Measurements from ENCODE around the gene SLC6A17.

Gene SLC6A17

DNA sequence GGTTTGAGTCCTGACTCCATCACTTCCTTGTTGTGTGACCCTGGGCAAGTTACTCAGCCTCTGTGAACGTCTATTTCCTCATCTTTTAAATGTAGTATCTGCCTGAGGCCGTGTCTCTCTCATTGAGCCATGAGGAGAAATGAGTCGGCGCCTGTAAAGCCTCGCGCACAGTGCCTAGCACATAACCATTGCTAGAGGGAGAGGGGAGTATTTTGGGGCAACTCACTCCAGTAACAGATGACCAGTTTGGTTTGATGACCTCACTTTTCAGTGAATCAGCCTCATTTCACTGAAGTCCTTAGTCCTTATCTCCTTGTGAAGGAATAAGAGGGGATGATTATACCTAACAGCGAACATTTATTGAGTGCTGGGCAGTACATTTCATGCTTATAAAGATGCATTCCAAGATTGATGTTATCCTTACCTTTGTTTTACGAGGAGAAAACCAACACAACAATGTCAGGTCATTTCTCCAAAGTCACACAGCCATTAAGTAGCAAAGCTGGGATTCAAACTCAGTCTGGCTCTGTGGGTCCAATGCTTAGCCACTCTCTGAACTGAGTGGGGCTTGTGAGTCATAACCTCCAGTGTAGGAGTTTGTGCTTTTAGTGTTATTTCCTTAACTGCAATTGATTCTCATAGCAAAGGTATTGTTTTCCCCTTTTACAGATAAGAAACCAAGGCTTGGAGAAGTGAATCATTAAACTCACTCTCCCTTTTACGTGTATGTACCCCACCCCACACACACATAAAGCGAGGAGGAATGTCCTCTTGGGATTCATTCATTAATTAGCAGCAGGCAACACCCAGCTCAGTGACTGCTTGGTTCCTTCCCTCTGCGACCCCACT, 85.8 kb downstream of the SLC6A17 start:
- Histone ChIP-seq H3K9me2 (replicated peaks; ENCODE audit: low read depth, low read length) (no peaks in the 10 kb centered on the region), H3K9ac (ENCODE audit: low read depth, low read length, poor library complexity, severe bottlenecking) (no peak overlapping the region), H3F3A (ENCODE audit: low read depth) (no peaks in the 10 kb centered on the region), H3K9me3 (ENCODE audit: insufficient read depth, low read depth, low read length) (no peaks in the 10 kb centered on the region), H3K4me1 (ENCODE audit: insufficient read depth, low read length, poor library complexity, severe bottlenecking) (no peaks in the 10 kb centered on the region), H3K4me2 (ENCODE audit: low read depth, low read length, poor library complexity, severe bottlenecking) (no peak overlapping the region), H4K20me1 (ENCODE audit: insufficient read depth, low read length, poor library complexity, severe bottlenecking) (no peaks in the 10 kb centered on the region), H3K4me3 (ENCODE audit: low read length, poor library complexity, severe bottlenecking) (no peak overlapping the region), H3K79me2 (ENCODE audit: insufficient read depth, low read length) (no peaks in the 10 kb centered on the region), H2AFZ (ENCODE audit: low read length) (no peak overlapping the region), H3K27me3 (ENCODE audit: insufficient read depth, low read length, poor library complexity, severe bottlenecking) (no peaks in the 10 kb centered on the region), H3K36me3 (ENCODE audit: insufficient read depth, low read length) (no peaks in the 10 kb centered on the region)
- TF ChIP-seq, protein P1, sequence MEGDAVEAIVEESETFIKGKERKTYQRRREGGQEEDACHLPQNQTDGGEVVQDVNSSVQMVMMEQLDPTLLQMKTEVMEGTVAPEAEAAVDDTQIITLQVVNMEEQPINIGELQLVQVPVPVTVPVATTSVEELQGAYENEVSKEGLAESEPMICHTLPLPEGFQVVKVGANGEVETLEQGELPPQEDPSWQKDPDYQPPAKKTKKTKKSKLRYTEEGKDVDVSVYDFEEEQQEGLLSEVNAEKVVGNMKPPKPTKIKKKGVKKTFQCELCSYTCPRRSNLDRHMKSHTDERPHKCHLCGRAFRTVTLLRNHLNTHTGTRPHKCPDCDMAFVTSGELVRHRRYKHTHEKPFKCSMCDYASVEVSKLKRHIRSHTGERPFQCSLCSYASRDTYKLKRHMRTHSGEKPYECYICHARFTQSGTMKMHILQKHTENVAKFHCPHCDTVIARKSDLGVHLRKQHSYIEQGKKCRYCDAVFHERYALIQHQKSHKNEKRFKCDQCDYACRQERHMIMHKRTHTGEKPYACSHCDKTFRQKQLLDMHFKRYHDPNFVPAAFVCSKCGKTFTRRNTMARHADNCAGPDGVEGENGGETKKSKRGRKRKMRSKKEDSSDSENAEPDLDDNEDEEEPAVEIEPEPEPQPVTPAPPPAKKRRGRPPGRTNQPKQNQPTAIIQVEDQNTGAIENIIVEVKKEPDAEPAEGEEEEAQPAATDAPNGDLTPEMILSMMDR (conservative IDR thresholded peaks at IDR 0.05; ENCODE audit: low read length): no peak
- no peak for TF ChIP-seq EZH2phosphoT487 (IDR thresholded peaks at IDR 0.05; ENCODE audit: borderline replicate concordance)

DNA sequence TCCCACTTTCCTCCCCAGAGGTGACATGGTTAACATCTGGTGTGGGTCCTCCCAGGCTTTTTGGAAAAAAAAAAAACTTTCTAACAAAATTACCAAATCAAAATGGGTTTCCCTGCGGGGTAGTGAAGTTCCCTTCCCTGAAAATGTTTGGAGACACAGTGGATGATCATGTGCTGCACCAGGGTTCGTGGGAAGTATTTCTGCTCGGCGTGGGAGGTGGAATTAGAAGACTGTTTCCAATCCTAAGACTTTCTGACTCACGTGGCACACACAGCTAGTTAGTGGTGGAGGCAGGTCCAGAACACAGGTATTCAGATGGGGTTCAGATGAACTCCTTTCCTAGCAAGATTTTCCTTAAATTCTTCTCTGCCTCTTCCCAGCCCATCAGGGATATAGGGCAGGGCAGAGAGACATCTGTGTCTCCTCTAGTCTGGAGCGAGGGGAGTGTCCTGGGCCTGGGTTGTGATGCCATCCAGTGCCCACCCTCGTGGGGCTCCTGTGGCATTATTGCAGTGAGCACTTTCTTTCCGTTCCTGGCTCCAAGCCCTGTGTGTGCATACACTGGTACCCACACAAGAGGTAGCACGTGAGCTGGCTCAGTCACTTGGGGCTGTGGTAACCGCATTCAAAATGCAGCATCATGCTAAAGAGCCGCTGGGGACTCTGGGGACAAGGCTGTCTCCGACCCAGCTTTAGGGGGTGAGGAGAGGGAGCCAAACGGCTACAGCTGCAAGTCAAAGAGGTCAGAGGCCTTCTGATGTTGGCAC, 87.3 kb downstream of the SLC6A17 start:
- Histone ChIP-seq H3K4me1 (ENCODE audit: insufficient read depth, low read length, poor library complexity, severe bottlenecking) (no peaks in the 10 kb centered on the region), H2AFZ (ENCODE audit: low read length) (no peak overlapping the region), H3K4me3 (ENCODE audit: low read length, poor library complexity, severe bottlenecking) (no peak overlapping the region), H3K79me2 (ENCODE audit: insufficient read depth, low read length) (no peaks in the 10 kb centered on the region), H4K20me1 (ENCODE audit: insufficient read depth, low read length, poor library complexity, severe bottlenecking) (no peaks in the 10 kb centered on the region), H3K27me3 (ENCODE audit: insufficient read depth, low read length, poor library complexity, severe bottlenecking) (no peaks in the 10 kb centered on the region), H3F3A (ENCODE audit: low read depth) (no peaks in the 10 kb centered on the region), H3K9me2 (replicated peaks; ENCODE audit: low read depth, low read length) (no peaks in the 10 kb centered on the region), H3K9me3 (ENCODE audit: insufficient read depth, low read depth, low read length) (no peaks in the 10 kb centered on the region), H3K36me3 (ENCODE audit: insufficient read depth, low read length) (no peaks in the 10 kb centered on the region), H3K9ac (ENCODE audit: low read depth, low read length, poor library complexity, severe bottlenecking) (no peak overlapping the region), H3K4me2 (ENCODE audit: low read depth, low read length, poor library complexity, severe bottlenecking) (no peak overlapping the region)
- TF ChIP-seq EZH2phosphoT487 (IDR thresholded peaks at IDR 0.05; ENCODE audit: borderline replicate concordance): no peak

DNA sequence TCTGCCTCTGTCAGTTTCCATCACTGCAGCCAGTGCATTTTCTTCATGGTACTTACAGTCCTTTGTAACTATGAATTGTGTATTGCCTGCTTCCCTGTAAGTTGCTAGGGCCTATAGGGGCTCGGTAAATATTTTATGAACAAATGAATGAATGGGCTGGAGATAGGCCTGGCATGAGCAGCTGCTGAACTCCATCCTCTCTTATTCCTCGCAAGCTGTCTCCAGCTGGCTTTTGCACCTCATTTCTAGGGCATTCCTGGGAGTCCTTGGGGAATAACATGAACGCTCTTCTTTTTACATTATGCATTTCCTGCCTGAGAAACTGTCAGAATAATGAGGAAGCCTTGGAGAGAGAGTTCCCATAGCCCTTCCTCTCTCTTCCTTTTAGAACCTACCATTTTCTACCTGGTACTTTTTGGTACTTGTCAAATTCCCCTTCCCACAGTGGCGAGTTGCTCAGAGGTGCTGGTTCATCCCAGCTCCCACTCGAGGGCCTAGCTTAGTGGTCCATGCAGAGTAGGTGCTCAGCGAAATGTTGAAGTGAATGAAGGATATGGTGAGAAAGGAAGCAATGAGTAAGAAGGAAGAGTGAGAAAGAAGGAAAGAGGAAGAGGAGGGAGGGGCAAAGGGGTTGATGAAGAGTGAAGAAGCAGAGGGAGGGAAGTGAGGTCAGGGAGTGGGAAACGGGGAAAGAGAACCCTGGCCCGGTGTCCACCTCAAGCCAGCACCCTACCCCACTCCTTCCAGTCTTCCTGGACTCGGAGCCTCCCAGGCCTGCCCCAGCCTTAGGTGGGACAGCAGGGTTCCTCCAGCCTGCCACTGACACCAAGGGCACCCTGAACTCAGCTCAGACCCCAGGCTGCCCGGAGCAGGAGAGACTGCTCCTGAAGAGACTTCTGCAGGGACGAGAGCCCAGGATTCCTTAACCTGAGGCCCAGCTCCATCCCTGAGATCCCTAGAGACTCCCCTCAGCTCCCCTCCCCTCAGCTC, 89.4 kb downstream of the SLC6A17 start:
- Histone ChIP-seq H3K79me2 (ENCODE audit: insufficient read depth, low read length) (no peaks in the 10 kb centered on the region), H3K4me3 (ENCODE audit: low read length, poor library complexity, severe bottlenecking) (no peak overlapping the region), H3K9me2 (replicated peaks; ENCODE audit: low read depth, low read length) (no peaks in the 10 kb centered on the region), H4K20me1 (ENCODE audit: insufficient read depth, low read length, poor library complexity, severe bottlenecking) (no peaks in the 10 kb centered on the region), H3K4me1 (ENCODE audit: insufficient read depth, low read length, poor library complexity, severe bottlenecking) (no peaks in the 10 kb centered on the region), H2AFZ (ENCODE audit: low read length) (no peak overlapping the region), H3K9me3 (ENCODE audit: insufficient read depth, low read depth, low read length) (no peaks in the 10 kb centered on the region), H3F3A (ENCODE audit: low read depth) (no peaks in the 10 kb centered on the region), H3K9ac (ENCODE audit: low read depth, low read length, poor library complexity, severe bottlenecking) (no peak overlapping the region), H3K4me2 (ENCODE audit: low read depth, low read length, poor library complexity, severe bottlenecking) (no peak overlapping the region), H3K27me3 (ENCODE audit: insufficient read depth, low read length, poor library complexity, severe bottlenecking) (no peaks in the 10 kb centered on the region), H3K36me3 (ENCODE audit: insufficient read depth, low read length) (no peaks in the 10 kb centered on the region)
- no peak for TF ChIP-seq EZH2phosphoT487 (IDR thresholded peaks at IDR 0.05; ENCODE audit: borderline replicate concordance)
- TF ChIP-seq, protein P1 (conservative IDR thresholded peaks at IDR 0.05; ENCODE audit: low read length): no peak
